Endometrial microvascular endothelial cells (primary cell): ENCODE results near the gene ZBTB16. TPM values are rescaled to one million over a fixed set of nuclear protein-coding genes. Genes with fewer than 3 reads are reported as not detected.

Experiments used
- in situ Hi-C: cut with HindIII; loops from 2 replicates; pipeline ENCODE4 v1.10.0; 2017; ENCODE audit warnings: low sequenced_read_pairs, low pct_unique_long_range_greater_than_20kb; ENCODE audit errors: inconsistent ontology term
- total RNA-seq: library from RNA; depleted of rRNA; stranded (reverse); fragments of >200 nt; gene quantifications from one replicate; pipeline ENCODE4 v1.2.3, GENCODE V29; 2015; ENCODE audit errors: inconsistent ontology term

Gene ZBTB16
- total RNA-seq, 1 donor from 2014 or later: 25.9 TPM

DNA sequence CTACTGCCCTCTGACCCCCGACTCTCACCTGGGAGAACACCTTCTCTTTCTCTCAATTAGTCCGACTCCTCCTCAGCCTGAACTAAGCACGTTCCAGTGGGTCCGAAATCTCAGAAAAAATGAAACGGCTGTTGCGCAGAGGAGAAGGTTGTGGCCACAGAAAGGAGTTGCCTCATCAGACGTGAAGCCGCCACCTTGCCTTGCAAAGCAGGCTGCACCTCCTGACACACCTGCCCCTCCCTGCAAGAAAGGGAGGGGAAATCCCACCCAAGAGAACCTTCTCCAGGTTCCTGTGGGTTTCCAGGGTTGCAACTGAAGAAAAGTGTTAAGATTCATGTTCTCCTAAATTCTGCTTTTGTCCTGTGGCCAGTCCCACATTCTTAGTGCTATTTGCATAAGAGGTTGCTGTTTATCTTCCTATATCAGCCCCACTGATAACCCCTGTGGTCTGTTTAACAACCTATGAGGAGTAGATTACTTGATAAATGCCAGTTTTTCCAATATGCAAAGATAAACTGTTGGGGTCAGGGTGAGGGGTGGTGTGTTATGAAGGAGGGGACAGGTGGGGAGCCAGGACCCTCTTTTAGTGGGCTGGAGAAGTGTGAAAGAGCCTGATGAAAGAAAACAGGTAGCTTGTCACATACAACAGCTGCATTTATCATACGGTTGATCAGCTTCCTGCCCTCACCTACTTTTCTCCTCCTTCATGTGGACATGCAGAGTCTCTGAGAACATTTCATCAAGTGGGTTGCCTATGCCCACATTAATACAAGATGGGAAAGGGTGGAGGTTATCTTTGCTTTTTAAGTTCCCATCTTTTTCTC is 18.2 kb downstream of the ZBTB16 start:
- in situ Hi-C loops: no loop called here

DNA sequence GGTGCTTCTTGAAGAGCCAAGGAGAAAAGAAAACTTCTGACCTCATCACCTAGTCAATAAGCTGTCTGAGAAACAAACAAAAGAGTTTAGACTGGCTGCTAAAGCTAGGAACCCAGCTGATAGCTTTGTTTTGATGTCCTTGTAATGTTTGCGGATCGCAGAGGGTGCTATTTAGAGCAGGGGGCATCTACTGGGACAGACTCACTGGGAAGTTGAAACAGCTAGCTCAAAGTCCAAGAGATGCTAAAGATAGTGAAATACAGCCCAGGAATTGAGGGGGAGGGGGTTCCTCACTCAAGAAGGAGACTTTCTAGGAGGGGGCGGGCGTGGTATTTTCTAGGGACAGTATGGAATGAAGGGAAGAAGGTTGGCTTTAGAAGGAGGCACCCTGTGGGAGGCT is 18.9 kb downstream of the ZBTB16 start:
- in situ Hi-C loops: no loop called here

DNA sequence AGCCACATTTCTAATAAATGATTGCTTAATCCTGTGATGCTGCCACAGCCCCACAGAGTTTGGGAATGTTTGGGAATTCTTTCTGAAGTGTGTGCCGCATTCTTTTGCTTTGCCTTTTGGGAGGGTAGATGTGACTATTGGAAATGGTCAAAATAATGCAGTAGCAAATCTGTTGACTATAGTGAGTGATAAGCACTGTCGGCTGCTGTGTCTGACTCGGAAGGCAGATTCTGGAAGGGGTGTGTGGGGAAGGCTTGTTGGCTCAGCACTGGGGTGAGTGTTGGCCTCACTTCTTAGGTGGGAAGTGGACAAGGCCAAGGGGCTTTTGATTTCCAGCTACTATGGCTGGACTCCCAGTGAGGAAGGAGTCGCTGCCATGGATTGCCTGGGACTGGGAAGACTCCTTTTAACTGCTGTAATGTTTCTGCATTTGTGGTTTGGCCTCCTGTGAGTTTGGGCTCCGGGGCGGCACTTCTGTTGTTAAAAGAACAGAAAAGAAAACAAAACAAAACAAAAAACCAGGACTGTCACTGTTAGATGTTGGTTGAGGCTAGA is 20.1 kb downstream of the ZBTB16 start:
- in situ Hi-C loops: no loop called here

DNA sequence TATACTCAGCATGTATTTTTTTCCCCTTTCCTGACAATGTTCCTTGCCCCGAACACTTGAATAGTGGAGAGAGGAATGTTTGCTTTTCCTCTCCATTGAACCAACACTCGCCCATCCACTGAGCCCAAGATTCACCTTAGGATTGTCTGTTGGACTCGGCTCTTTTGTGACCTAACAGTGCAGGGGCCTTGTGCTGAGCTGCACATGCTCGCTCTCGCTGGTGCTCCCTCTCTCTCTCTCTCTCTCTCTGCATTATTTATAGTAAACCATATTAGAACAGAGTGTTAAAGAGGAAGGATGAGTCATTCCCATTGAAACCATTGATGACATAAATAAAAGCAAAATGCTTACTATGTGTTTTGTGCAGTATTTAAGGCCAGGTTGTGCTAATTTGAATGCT is 20.7 kb downstream of the ZBTB16 start:
- in situ Hi-C loops: no loop called here

DNA sequence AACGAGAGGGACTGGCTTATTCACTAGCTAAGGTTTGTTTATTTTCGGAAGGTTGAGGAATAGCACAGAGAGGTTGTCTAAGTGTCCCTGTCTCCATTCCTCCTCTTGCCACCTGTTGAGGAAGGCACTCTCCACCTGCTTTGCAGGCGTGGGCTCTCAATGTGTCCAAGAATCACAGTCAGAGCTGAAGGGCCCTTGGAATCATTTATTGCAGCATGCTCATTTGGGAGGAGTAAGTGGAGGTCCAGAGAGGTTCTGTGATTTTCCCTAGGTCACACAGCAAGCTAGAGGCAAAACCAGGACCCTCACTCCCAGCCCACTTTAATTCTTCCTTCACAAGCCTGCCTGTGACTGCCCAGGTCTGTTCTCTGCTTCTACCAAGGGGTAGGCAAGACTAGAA is 21.3 kb downstream of the ZBTB16 start:
- in situ Hi-C loops: no loop called here

DNA sequence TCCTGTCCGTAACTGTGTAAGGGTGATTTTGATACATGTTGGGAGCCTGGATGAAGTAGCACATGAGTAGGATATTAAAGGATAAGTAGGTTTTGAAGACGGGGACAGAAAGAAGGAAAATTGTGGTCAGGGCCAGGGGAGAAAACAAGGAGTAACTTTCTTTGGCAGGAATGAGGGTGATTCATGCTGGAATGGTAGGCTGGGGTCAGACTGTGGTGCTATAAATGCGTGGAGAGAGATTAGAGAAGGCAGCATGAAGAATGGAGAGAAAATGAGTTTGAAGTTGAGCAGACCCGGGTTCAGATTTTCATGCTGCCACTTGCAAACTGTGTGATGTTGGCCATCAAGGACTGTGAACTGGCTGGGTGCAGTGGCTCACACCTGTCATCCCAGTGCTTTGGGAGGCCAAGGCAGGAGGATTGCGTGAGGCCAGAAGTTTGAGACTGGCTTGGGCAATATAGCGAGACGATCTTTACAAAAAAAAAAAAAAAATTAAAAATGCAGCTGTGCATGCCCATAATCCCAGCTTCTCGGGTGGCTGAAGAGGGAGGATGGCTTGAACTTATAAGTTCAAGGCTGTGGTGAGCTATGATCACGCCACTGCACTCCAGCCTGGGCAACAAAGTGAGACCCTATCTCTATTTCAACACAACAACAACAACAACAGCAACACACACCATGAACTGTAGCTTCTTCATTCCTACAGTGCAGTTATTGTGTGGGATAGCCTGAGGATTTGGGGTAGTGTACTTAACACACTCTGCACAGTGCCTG is 22.3 kb downstream of the ZBTB16 start:
- in situ Hi-C loops: no loop called here

DNA sequence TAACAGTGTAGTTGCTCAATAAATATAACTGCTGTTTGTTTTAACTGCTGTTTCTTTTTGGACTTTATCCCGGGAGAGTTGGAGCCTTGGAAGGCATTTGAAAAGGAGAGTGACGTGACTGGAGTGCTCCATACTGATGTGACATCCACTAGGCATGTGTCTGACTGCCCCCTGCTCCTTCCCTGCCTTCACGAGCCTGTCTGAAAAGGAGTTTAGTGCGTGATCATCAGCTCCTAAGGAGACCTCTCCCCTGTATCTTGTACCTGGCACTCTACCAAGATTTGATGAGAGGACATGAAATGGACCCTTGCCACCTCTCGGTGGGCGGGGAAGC is 22.9 kb downstream of the ZBTB16 start:
- in situ Hi-C loops: no loop called here

DNA sequence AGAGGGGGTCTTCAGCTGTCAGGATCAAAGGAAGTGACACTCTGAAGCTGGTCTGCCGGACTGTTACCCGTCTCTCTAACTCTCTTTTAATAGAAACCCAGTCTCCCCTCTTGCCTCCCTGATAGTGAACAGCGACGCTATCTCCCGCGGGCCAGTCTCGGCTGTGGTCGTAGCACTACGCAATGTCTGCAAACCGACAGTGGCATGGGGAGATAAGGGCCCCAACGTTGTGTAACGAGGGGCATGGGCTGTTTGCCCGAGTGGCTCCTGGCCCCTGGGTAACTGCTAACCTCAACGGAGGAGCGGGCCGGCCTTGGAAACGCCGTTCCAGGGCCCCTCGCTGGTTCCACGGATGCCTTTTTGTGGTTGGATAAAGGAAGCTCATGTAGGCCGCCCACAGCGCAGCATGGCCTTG is 23.3 kb downstream of the ZBTB16 start:
- in situ Hi-C loops: no loop called here

DNA sequence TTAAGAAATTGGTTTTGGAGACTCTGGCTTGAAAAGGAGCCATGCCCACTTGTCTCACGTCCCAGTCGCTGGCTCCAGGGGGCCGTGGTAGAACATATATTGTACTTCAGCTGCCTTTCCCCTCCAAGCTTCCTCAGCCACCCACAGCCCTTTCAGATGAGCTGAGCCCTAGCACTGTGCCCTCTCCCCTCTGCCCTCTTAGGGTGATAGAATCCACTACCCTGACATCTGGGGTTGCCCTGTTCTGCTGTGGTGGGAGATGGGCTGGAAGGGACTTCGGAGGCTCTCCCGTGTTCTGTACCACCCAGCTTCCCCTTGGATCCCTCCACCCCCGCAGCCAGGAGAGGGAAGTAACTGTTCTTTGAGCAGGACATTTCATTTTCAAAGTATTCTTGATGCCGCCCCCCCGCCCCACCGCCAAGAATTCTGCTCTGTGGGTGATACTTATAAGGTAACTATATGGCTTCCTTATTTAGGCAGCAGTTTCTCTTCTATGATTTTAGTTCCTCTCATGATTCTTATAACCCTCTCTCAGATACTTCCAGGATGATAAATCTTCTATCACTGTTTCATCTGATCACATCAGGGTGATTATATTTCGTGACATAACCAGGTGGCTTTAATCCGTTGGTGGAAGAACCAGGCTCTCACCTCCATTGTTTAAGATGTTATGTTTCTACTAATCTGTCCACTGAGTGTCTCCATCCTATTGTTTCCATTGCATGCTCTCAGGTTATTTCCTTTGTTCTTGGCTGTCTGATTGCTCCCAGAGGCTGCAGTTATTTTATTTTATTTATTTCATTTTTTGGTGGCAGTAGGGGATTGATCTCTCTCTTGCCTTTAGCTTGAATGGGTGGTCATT is 24.1 kb downstream of the ZBTB16 start:
- in situ Hi-C loops: no loop called here

DNA sequence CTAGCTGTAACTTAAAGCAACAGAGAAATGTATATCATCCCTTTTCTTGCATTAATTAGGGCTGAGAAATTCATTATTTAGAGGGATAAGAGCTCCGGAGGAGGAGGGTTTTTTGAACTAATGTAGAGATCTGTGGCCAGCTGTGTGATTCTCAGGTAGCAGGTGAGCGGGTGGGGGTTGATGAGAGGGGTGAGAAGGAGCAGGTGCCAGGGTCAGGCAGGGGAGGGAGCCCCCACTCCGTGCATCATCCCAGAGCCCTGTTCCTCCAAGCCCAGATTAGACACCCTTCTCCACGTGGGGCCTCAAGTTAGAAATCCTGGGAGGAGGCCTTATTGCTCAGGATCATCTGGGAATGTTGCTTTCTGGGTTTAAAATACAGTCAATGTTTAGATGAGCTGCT is 24.9 kb downstream of the ZBTB16 start:
- in situ Hi-C loops: no loop called here

DNA sequence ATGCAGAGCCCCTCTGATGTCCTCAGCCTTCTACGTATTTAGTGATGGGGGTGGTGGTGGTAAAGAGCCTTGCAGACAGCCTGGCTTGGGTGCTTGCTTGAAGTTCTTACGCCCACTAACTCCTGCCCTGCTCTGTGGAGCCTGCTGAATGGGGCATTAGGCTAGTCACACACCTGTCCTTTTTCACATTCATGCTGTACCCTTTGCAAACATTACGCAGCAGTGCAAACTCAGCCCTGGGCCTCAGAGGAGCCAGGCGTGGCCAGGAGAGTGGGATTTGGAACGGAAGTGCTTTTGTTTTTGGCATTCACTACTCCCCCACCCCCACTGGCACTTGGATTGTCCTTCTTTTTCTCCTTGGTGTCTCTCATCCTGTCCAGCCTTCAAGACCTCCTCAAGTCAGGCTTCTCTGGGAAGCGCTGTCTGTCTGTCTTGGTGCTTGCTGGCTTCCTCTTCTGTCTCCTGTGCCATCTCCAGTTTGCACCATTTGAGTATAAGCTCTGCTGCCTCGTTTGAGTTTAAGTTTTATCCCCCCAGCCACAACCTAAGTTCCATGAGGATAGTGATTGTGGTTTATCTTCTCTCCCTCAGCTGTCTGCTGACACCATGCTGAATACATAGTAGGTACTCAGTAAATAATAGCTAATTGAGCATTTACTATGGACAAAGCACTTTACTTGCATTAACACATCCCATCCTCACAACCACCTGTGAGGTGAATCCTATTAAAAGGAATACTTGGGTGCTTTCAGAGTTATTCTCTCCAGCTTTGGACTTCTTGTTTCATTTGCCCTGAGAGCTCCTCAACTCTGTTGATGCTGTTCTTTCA is 26.7 kb downstream of the ZBTB16 start:
- in situ Hi-C loops: no loop called here

DNA sequence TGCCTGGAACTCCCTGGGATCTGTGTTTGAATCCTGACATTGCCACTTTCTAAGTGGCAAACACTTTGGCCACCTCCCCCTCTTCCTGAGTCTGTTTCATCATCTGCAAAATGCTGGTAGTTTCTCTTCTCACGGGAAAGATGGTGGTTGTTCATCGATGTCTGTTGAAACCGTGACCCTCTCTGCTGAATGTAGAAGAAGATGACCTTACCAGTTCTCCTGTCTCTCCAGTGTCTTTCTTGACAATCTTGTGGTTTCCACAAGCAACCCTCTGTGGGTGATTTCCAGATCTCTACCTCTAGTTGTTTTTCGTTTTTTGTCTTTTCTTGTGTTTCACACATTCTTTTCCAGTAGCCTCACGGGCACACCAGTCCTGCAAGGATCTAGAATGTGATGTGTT is 27.5 kb downstream of the ZBTB16 start:
- in situ Hi-C loops: no loop called here

DNA sequence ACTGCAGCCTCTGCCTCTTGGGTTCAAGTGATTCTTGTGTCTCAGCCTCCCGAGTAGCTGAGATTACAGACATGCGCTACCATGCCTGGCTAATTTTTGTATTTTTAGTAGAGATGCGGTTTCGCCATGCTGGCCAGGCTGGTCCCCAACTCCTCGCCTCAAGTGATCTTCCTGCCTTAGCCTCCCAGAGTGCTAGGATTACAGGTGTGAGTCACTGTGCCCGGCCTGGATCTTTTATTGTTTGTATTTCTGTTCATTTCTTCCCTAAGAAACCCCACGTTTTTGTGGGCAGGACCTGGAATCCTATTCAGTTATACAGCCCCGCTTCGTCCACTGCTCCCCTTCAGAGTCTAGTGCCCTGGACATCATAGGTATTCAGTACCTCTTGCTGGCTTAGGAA is 28.7 kb downstream of the ZBTB16 start:
- in situ Hi-C loops: no loop called here

DNA sequence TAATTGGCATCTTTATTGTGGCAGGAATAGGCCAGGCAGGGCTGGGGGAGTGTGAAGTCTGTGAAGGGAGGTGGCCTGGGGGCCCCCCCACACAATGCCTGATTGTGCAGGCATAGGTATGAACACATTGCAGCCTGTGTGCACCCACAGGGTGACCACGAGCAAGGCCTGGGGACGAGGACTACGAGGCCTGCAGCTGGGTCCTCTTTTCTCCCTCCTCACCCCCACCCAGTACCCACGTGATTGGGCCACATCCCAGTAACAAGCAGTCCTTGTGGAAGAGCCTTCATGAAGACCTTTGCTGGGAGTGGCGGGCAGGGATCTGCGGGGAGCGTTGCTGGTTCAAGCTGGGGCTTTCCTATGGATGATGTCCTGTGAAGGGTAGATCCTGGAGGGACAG is 29.3 kb downstream of the ZBTB16 start:
- in situ Hi-C loops: no loop called here

DNA sequence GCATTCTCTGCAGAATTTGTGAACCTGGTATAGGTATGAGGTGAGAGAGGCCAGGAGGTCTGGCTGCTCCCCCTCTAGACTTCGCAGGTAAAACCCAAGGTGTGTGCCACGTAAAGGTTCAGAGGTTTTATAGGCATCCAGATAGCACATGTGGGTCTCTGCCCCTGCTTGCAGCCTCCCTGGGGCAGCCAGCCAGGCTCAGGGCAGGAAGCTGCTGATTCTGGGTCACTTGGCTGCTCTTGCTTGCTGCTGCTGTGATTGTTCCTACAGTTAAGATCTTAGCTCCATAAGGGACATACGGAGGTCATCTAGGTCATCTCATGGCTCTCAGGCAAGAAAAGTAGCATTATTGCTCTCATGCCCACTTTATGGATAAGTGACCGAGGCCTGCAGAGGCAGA is 30.2 kb downstream of the ZBTB16 start:
- in situ Hi-C loops: no loop called here

DNA sequence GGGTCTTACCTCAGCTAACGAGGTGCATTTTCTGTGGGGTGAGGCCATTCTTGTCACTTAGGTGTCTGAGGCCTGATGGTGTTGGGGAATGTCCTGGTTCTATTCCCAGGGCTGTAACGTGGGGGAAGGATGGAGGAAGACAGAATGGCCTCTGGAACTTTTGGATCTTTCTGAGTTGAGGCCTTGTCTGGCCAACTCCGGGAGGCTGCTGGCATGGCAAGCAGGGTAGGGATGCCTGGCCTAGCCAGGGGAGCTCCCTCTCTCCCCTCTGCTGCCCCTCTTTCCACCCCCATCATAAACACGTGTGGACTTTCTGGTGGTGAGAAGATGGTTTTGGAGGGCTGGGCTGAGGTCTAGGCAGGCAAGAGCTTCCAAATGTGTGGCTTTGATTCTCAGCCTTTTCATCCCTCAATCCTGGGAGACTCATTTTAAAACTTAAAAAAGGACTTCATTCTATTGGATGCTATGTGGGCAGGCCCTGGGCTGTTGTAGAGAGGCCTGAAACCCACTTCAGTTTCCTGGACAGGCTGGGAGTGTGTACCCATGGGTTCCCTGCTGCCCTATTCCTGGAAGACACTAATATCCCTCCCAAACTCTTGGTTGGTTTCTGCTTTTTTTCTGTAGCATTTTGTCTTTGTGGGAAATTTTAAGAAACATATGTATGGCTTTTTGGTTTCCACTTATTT is 30.9 kb downstream of the ZBTB16 start:
- in situ Hi-C loops: no loop called here

DNA sequence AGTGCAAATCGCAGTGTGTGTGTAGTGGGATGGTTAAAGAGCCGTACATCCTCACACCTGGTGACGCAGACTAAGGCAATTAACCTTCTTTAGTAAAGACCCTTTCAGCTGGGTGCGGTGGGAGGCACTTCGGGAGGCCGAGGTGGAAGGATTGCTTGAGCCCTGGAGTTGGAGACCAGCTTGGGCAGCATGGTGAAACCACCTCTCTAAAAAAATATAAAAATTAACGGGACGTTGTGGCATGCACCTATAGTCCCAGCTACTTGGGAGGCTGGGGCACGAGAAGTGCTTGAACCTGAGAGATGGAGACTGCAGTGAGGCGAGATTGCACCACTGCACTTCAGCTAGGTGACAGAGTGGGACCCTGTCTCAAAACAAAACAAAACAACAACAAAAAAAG is 31.5 kb downstream of the ZBTB16 start:
- in situ Hi-C loops: no loop called here
